Gastrocnemius medialis (tissue), 4 donors: ENCODE data around the gene RYR2. TPM values are rescaled to one million over a fixed set of nuclear protein-coding genes. Genes with fewer than 3 reads are reported as not detected.

Source experiments
- ATAC-seq, 2 donors: fragments of 150-250 bp; one replicate each; pipeline ENCODE4 v1.9.1; 2016
- DNase-seq, 2 donors: peaks; one replicate each; pipeline ENCODE4 v3.0.0-alpha.2; 2019
- H3K27ac ChIP-seq, 4 donors: fragments of 200-600 bp; sonication (generic); 1 replicate in 1 of 4; 2 replicates in 3 of 4; pipeline ENCODE4 v1.5.1; 2016 to 2018; ENCODE audit warnings: mild to moderate bottlenecking in 2 of 4, moderate library complexity in 1 of 4
- H3K27me3 ChIP-seq, 3 donors: fragments of 200-600 bp; sonication (generic) in 2 of 3; 1 replicate in 1 of 3; 2 replicates in 2 of 3; pipeline versions ENCODE4 v1.5.1 to v1.6.0; 2016 to 2019; ENCODE audit warnings: mild to moderate bottlenecking in 1 of 3, moderate library complexity in 1 of 3
- H3K36me3 ChIP-seq, 2 donors: fragments of 200-600 bp; sonication (generic) in 1 of 2; one replicate each; pipeline ENCODE4 v1.5.1; 2017 to 2018
- H3K4me1 ChIP-seq, 2 donors: fragments of 200-600 bp; sonication (generic) in 1 of 2; one replicate each; pipeline ENCODE4 v1.5.1; 2016 to 2017; ENCODE audit warnings: mild to moderate bottlenecking in 2 of 2
- H3K4me3 ChIP-seq, 4 donors: fragments of 200-600 bp; sonication (generic) in 3 of 4; 1 replicate in 1 of 4; 2 replicates in 3 of 4; pipeline ENCODE4 v1.5.1; 2016 to 2019; ENCODE audit warnings: mild to moderate bottlenecking in 2 of 4
- H3K9me3 ChIP-seq, 3 donors: fragments of 200-600 bp; sonication (generic) in 2 of 3; 1 replicate in 1 of 3; 2 replicates in 2 of 3; pipeline ENCODE4 v1.5.1; 2016 to 2019
- CTCF ChIP-seq, 5 experiments: fragments of 450-650 bp in 3 of 5; fragments of 200-600 bp in 2 of 5; sonication (generic) in 2 of 5; IDR thresholded peaks in 4 of 5; conservative IDR thresholded peaks in 1 of 5; 1 replicate in 4 of 5; 2 replicates in 1 of 5; pipeline ENCODE4 v1.5.1; 2016 to 2019; ENCODE audit warnings: antibody characterized with exemption in 5 of 5, mild to moderate bottlenecking in 3 of 5, moderate library complexity in 3 of 5
- POLR2A ChIP-seq, 2 donors: fragments of 450-650 bp; IDR thresholded peaks; one replicate each; pipeline ENCODE4 v1.6.1; 2017; ENCODE audit warnings: antibody characterized with exemption in 2 of 2, mild to moderate bottlenecking in 2 of 2, moderate library complexity in 2 of 2
- in situ Hi-C, 4 donors: fragments of 200-750 bp; cut with MboI; loops; one replicate each; pipeline versions ENCODE4 v1.15.0 to v1.8.0; 2017; ENCODE audit warnings: low sequenced_read_pairs in 4 of 4
- intact Hi-C: fragments of 100-400 bp; cut with DNase I; formaldehyde crosslinking; loops from one replicate; pipeline ENCODE4 v1.15.1; 2023; ENCODE audit warnings: low total_unique reads
- total RNA-seq, 4 donors: library from RNA; depleted of rRNA; stranded (reverse); fragments of >200 nt; gene quantifications; one replicate each; pipeline versions ENCODE4 v1.1.0 to v1.2.3, GENCODE V29; 2016

RYR2 gene
- total RNA-seq, 4 donors from 2014 or later = 0.04 to 0.16 (median 0.07) TPM

- Histone ChIP-seq H3K27me3 (no peaks in the 10 kb centered on the region), H3K4me1 (no peaks in the 10 kb centered on the region), H3K9me3 (no peaks in the 10 kb centered on the region), H3K27ac (no peak overlapping the region), H3K4me3 (no peak overlapping the region), H3K36me3 (no peaks in the 10 kb centered on the region)
- no peak for DNase-seq
- TF ChIP-seq CTCF (IDR thresholded peaks at IDR 0.05 in 4 of 5, conservative IDR thresholded peaks at IDR 0.05 in 1 of 5) = no peak
- no peak for TF ChIP-seq POLR2A (IDR thresholded peaks at IDR 0.05)
- intact Hi-C loops (no loop called here), in situ Hi-C loops (no loop called here)
- no peak for ATAC-seq
Observed at GRCh38 chr1:237608433-237608832, 566.4 kb downstream of the RYR2 start.

- intact Hi-C loops = no loop called here
- Histone ChIP-seq H3K4me3 (no peak overlapping the region), H3K9me3 (no peaks in the 10 kb centered on the region), H3K27ac (no peak overlapping the region), H3K27me3 (no peaks in the 10 kb centered on the region), H3K36me3 (no peaks in the 10 kb centered on the region), H3K4me1 (no peaks in the 10 kb centered on the region)
- no peak for DNase-seq
- in situ Hi-C loops = no loop called here
- TF ChIP-seq POLR2A (IDR thresholded peaks at IDR 0.05) = no peak
- ATAC-seq = no peak
Observed at GRCh38 chr1:237610157-237610556, 568.2 kb downstream of the RYR2 start.

- no peaks in the 10 kb centered on the region for H3K9me3 ChIP-seq
- H3K4me1 ChIP-seq = no peaks in the 10 kb centered on the region
- no peak overlapping the region for H3K4me3 ChIP-seq
- H3K36me3 ChIP-seq = no peaks in the 10 kb centered on the region
- intact Hi-C loops = no loop called here
- no peak for DNase-seq
- no peak overlapping the region for H3K27ac ChIP-seq
- H3K27me3 ChIP-seq = no peaks in the 10 kb centered on the region
- no peak for ATAC-seq
- in situ Hi-C loops = no loop called here
- no peak for TF ChIP-seq CTCF (IDR thresholded peaks at IDR 0.05 in 4 of 5, conservative IDR thresholded peaks at IDR 0.05 in 1 of 5)
- no peak for TF ChIP-seq POLR2A (IDR thresholded peaks at IDR 0.05)
Observed at GRCh38 chr1:237613984-237614383, 572.0 kb downstream of the RYR2 start.

GRCh38 chr1:237619553-237619952 is 577.6 kb downstream of the RYR2 start:
- in situ Hi-C loops (no loop called here), intact Hi-C loops (no loop called here)
- no peaks in the 10 kb centered on the region for H3K4me1 ChIP-seq
- no peak overlapping the region for H3K4me3 ChIP-seq
- DNase-seq = no peak
- no peak overlapping the region for H3K27ac ChIP-seq
- ATAC-seq = no peak
- no peak for TF ChIP-seq POLR2A (IDR thresholded peaks at IDR 0.05)
- no peak for TF ChIP-seq CTCF (IDR thresholded peaks at IDR 0.05 in 4 of 5, conservative IDR thresholded peaks at IDR 0.05 in 1 of 5)
- H3K9me3 ChIP-seq = no peaks in the 10 kb centered on the region
- no peaks in the 10 kb centered on the region for H3K36me3 ChIP-seq
- no peaks in the 10 kb centered on the region for H3K27me3 ChIP-seq

- ATAC-seq (no peak), DNase-seq (no peak)
- TF ChIP-seq POLR2A (IDR thresholded peaks at IDR 0.05) = no peak
- no peak for TF ChIP-seq CTCF (IDR thresholded peaks at IDR 0.05 in 4 of 5, conservative IDR thresholded peaks at IDR 0.05 in 1 of 5)
- Histone ChIP-seq H3K27me3 (no peaks in the 10 kb centered on the region), H3K4me1 (no peaks in the 10 kb centered on the region), H3K27ac (no peak overlapping the region), H3K9me3 (no peaks in the 10 kb centered on the region), H3K4me3 (no peak overlapping the region), H3K36me3 (no peaks in the 10 kb centered on the region)
- intact Hi-C loops = no loop called here
- in situ Hi-C loops = no loop called here
Observed at GRCh38 chr1:237634922-237635321, 592.9 kb downstream of the RYR2 start.
